B cell (primary cell): ENCODE results near the gene TMEM232. TPM values are rescaled to one million over a fixed set of nuclear protein-coding genes. Genes with fewer than 3 reads are reported as not detected.
"Not testable (repeated sequence)": the region's sequence is repeated elsewhere in the genome, so short reads cannot be mapped to it uniquely, and the experiment has no call there.

Experiments
- ATAC-seq: fragments of 200-7000 bp; cut with Tn5 transposase; one replicate; pipeline ENCODE4 v1.10.0; 2021; ENCODE audit warnings: low read depth, mild to moderate bottlenecking, moderate number of reproducible peaks, moderate library complexity
- CTCF ChIA-PET: fragments of 350-600 bp; sonication (Branson Sonifier 250); formaldehyde crosslinking; loops from one replicate; lab custom pipeline; 2021; ENCODE audit warnings: antibody characterized with exemption, inconsistent platforms; lab: Charles Lee
- POLR2A ChIA-PET: fragments of 350-600 bp; sonication (Branson Sonifier 250); formaldehyde crosslinking; loops from one replicate; lab custom pipeline; 2021; ENCODE audit warnings: antibody characterized with exemption; lab: Charles Lee
- DNase-seq: peaks from one replicate; pipeline ENCODE4 v3.0.0; 2013
- H2AFZ ChIP-seq: 2 replicates; pipeline ENCODE4 v1.6.1; 2012; ENCODE audit warnings: mild to moderate bottlenecking, low read depth, low read length; ENCODE audit not compliant: insufficient read depth, poor library complexity, severe bottlenecking
- H3K27ac ChIP-seq, 2 donors: 1 replicate in 1 of 2; 2 replicates in 1 of 2; pipeline ENCODE4 v1.5.1; 2012 to 2013; ENCODE audit warnings: low read length in 2 of 2, mild to moderate bottlenecking in 2 of 2, moderate library complexity in 1 of 2
- H3K27me3 ChIP-seq, 4 experiments: fragments of 200-600 bp in 1 of 4; sonication (generic) in 1 of 4; replicated peaks in 1 of 4; 1 replicate in 2 of 4; 2 replicates in 2 of 4; pipeline versions ENCODE4 v1.6.1 to v1.7.0; 2013 to 2016; ENCODE audit warnings: low read length in 3 of 4, mild to moderate bottlenecking in 2 of 4, mixed read lengths in 1 of 4, moderate library complexity in 1 of 4; ENCODE audit not compliant: insufficient read depth in 4 of 4, control insufficient read depth in 3 of 4; ENCODE audit errors: control extremely low read depth in 1 of 4
- H3K36me3 ChIP-seq, 2 experiments: replicated peaks in 1 of 2; 1 replicate in 1 of 2; 2 replicates in 1 of 2; pipeline versions ENCODE4 v1.6.1 to v1.7.1; 2013; ENCODE audit warnings: low read length in 1 of 2; ENCODE audit not compliant: insufficient read depth in 2 of 2, control insufficient read depth in 1 of 2; ENCODE audit errors: control extremely low read depth in 1 of 2, extremely low read depth in 1 of 2
- H3K4me1 ChIP-seq, 2 donors: fragments of 200-600 bp in 1 of 2; sonication (generic) in 1 of 2; 1 replicate in 1 of 2; 2 replicates in 1 of 2; pipeline versions ENCODE4 v1.5.1 to v1.6.1; 2013 to 2017; ENCODE audit warnings: low read length in 2 of 2; ENCODE audit not compliant: control insufficient read depth in 2 of 2, insufficient read depth in 2 of 2
- H3K4me2 ChIP-seq: replicated peaks from 2 replicates; pipeline ENCODE3; 2012; ENCODE audit warnings: mild to moderate bottlenecking, low read depth, low read length; ENCODE audit not compliant: poor library complexity, severe bottlenecking
- H3K4me3 ChIP-seq, 5 experiments: fragments of 200-600 bp in 1 of 5; sonication (generic) in 1 of 5; 1 replicate in 3 of 5; 2 replicates in 2 of 5; pipeline versions ENCODE4 v1.5.1 to v1.7.0; 2011 to 2016; ENCODE audit warnings: low read length in 4 of 5, mild to moderate bottlenecking in 4 of 5, low read depth in 2 of 5, control low read depth in 1 of 5, moderate library complexity in 1 of 5; ENCODE audit not compliant: insufficient read depth in 1 of 5; ENCODE audit errors: control extremely low read depth in 1 of 5, extremely low read depth in 1 of 5
- H3K79me2 ChIP-seq: fragments of 200-600 bp; sonication (generic); one replicate; pipeline ENCODE4 v1.6.0; 2016; ENCODE audit warnings: low read length; ENCODE audit not compliant: control insufficient read depth, insufficient read depth
- H3K9ac ChIP-seq: fragments of 200-600 bp; sonication (generic); 2 replicates; pipeline ENCODE4 v1.6.1; 2017; ENCODE audit warnings: mild to moderate bottlenecking, low read length, moderate library complexity
- H3K9me3 ChIP-seq, 3 donors: one replicate each; pipeline versions ENCODE4 v1.6.1 to v1.7.1; 2013; ENCODE audit warnings: low read length in 2 of 3; ENCODE audit not compliant: control insufficient read depth in 2 of 3, insufficient read depth in 1 of 3; ENCODE audit errors: control extremely low read depth in 1 of 3
- H4K20me1 ChIP-seq: 2 replicates; pipeline ENCODE4 v1.6.0; 2012; ENCODE audit warnings: mild to moderate bottlenecking, low read length; ENCODE audit not compliant: insufficient read depth, control insufficient read depth, poor library complexity, severe bottlenecking
- H3K27ac Mint-ChIP-seq: one replicate; pipeline ENCODE4 v1.8.0; 2021; ENCODE audit warnings: mixed read lengths
- H3K27me3 Mint-ChIP-seq: one replicate; pipeline ENCODE4 v1.8.0; 2021; ENCODE audit warnings: mixed read lengths
- H3K4me1 Mint-ChIP-seq: one replicate; pipeline ENCODE4 v1.8.0; 2021; ENCODE audit warnings: mixed read lengths
- H3K4me3 Mint-ChIP-seq: one replicate; pipeline ENCODE4 v1.8.0; 2021; ENCODE audit warnings: mixed read lengths
- H3K9me3 Mint-ChIP-seq: one replicate; pipeline ENCODE4 v1.8.0; 2022; ENCODE audit warnings: mixed read lengths; ENCODE audit not compliant: insufficient read depth
- CTCF ChIP-seq: fragments of 200-600 bp; IDR thresholded peaks from one replicate; pipeline ENCODE4 v1.8.0; 2022; ENCODE audit warnings: antibody characterized with exemption, mild to moderate bottlenecking
- EZH2 ChIP-seq: IDR thresholded peaks from 2 replicates; pipeline ENCODE4 v1.6.1; 2012; ENCODE audit warnings: borderline replicate concordance, low read depth, mild to moderate bottlenecking, moderate library complexity, low read length; ENCODE audit not compliant: insufficient read depth, poor library complexity, severe bottlenecking
- WGBS: methylation state at CpG from one replicate; pipeline ENCODE4 v1.1.5; 2013; ENCODE audit warnings: missing lambda C conversion rate; ENCODE audit not compliant: insufficient coverage; 5-methylcytosine and 5-hydroxymethylcytosine counted together
- intact Hi-C: fragments of 100-400 bp; cut with micrococcal nuclease; formaldehyde crosslinking; loops from one replicate; pipeline ENCODE4 v1.10.0; 2022
- polyA plus RNA-seq: library from polyadenylated mRNA; depleted of rRNA; stranded (reverse); fragments of >200 nt; gene quantifications from 2 replicates; pipeline ENCODE4 v1.2.3, GENCODE V29; 2012
- total RNA-seq, 2 donors: library from RNA; stranded (reverse); fragments of 120-200 nt in 1 of 2; gene quantifications; 1 replicate in 1 of 2; 2 replicates in 1 of 2; pipeline versions ENCODE4 v1.2.3 to v1.2.4, GENCODE V29; 2013 to 2022

Gene TMEM232
- total and polyA plus RNA-seq, 2 donors (not counting 1 experiment from before 2014, with no cell fraction given) = 0.49 to 2.9 TPM

- POLR2A ChIA-PET = no interaction called here
Observed at GRCh38 chr5:110681109-110681508, 45.4 kb downstream of the TMEM232 start.

GRCh38 chr5:110676554-110676953 lies 49.9 kb downstream of the TMEM232 start:
- WGBS = 97% methylated on average over 7 of the region's 9 CpGs
- H4K20me1 ChIP-seq, intact Hi-C loops, H2AFZ ChIP-seq, H3K27me3 Mint-ChIP-seq, CTCF ChIA-PET, H3K9me3 ChIP-seq, H3K9me3 Mint-ChIP-seq, H3K4me1 Mint-ChIP-seq, DNase-seq, H3K4me1 ChIP-seq, H3K4me3 ChIP-seq, H3K27ac Mint-ChIP-seq, H3K4me3 Mint-ChIP-seq, ATAC-seq, H3K27me3 ChIP-seq, H3K9ac ChIP-seq, H3K36me3 ChIP-seq, H3K79me2 ChIP-seq, H3K4me2 ChIP-seq, POLR2A ChIA-PET, H3K27ac ChIP-seq: not testable (repeated sequence)

More at GRCh38 chr5:110681109-110681508, 45.4 kb downstream of the TMEM232 start:
- 84% methylated on average over 2 of the region's 3 CpGs for WGBS
- intact Hi-C loops = no loop called here
- Mint-ChIP-seq H3K27ac (no peak overlapping the region), H3K9me3 (no peaks in the 10 kb centered on the region), H3K4me3 (no peak overlapping the region), H3K27me3 (peaks cover 10% of the 10 kb centered on the region), H3K4me1 (no peaks in the 10 kb centered on the region)
- H3K27me3 ChIP-seq = no peaks in the 10 kb centered on the region
- no peak for ATAC-seq
- no peak overlapping the region for H3K27ac ChIP-seq
- H4K20me1 ChIP-seq = no peaks in the 10 kb centered on the region
- no peaks in the 10 kb centered on the region for H3K9me3 ChIP-seq
- H3K36me3 ChIP-seq = no peaks in the 10 kb centered on the region
- H2AFZ ChIP-seq = no peak overlapping the region
- H3K9ac ChIP-seq = no peak overlapping the region
- no peaks in the 10 kb centered on the region for H3K79me2 ChIP-seq
- no peaks in the 10 kb centered on the region for H3K4me1 ChIP-seq
- H3K4me2 ChIP-seq = no peak overlapping the region
- TF ChIP-seq EZH2 (no peak), CTCF (no peak)
- H3K4me3 ChIP-seq = no peak overlapping the region
- DNase-seq = no peak
- CTCF ChIA-PET = no interaction called here
